ENCODE results near the gene TMTC1. TPM values are rescaled to one million over a fixed set of nuclear protein-coding genes. Genes with fewer than 3 reads are reported as not detected.

The TMTC1 gene
- total and polyA plus RNA-seq, 9 of the 15 experiments (the other 6 are each of a cell fraction or from before 2014, with no cell fraction given), result under 0.01 to 0.18 (median 0.06) TPM; not detected in 2

GRCh38 chr12:29627221-29627620, 156.5 kb downstream of the TMTC1 start:
- no peak for FAIRE-seq

More at GRCh38 chr12:29627221-29627620, 156.5 kb downstream of the TMTC1 start:
- no peaks in the 10 kb centered on the region for H3K79me2 ChIP-seq (ENCODE audit: control insufficient read depth, insufficient read depth, low read length)
- ChIA-PET POLR2A (interaction anchor here (0.6 kb wide), 1 partner anchor 21 kb away, joined by 3 read pairs; no protein-coding TSS in a partner anchor), CTCF (ENCODE audit: low intra/inter-chr PET ratio) (no interaction called here)
- no peak overlapping the region for H2AFZ ChIP-seq (ENCODE audit: low read depth, low read length)
- H3K27ac ChIP-seq (ENCODE audit: extremely low read depth, low read depth, low read length), result no peak overlapping the region
- ATAC-seq (no peak), DNase-seq (ENCODE audit: extremely low read depth in 1 of 4, low spot score in 3 of 4) (no peak)
- intact Hi-C loops (cut with micrococcal nuclease) (no loop called here), in situ Hi-C loops (cut with MboI) (no loop called here)
- no peak for TF ChIP-seq USF1 (CRISPR knock-in tag; IDR thresholded peaks at IDR 0.05)
- TF ChIP-seq AFF4 (CRISPR knock-in tag; IDR thresholded peaks at IDR 0.05), result no peak
- TF ChIP-seq ZNF253 (CRISPR knock-in tag; conservative IDR thresholded peaks at IDR 0.05), result no peak
- no peak overlapping the region for H3K4me3 ChIP-seq
- no peaks in the 10 kb centered on the region for H3K4me1 ChIP-seq (replicated peaks in 1 of 2; ENCODE audit: control insufficient read depth in 2 of 2, insufficient read depth in 2 of 2, low read length in 2 of 2)
- no peak overlapping the region for H3K4me2 ChIP-seq (ENCODE audit: insufficient read depth, low read length)
- no peaks in the 10 kb centered on the region for H3K9me3 ChIP-seq (replicated peaks; ENCODE audit: control insufficient read depth, insufficient read depth, low read depth, low read length)
- H3K36me3 ChIP-seq (ENCODE audit: control insufficient read depth, insufficient read depth, low read length), result no peaks in the 10 kb centered on the region
- WGBS (ENCODE audit: insufficient coverage, low coverage, missing lambda C conversion rate), result 4% methylated on average over 1 of the region's 1 CpG
- no peak overlapping the region for H3K9ac ChIP-seq (ENCODE audit: insufficient read depth in 1 of 2, low read depth in 2 of 2, low read length in 2 of 2)
- no peaks in the 10 kb centered on the region for H3K27me3 ChIP-seq (ENCODE audit: control insufficient read depth in 2 of 2, insufficient read depth in 2 of 2, low read length in 2 of 2)
- no TSS peak for BruUV-seq (replicated peaks)
- no peaks in the 10 kb centered on the region for H3K9me1 ChIP-seq (ENCODE audit: control insufficient read depth, insufficient read depth, low read length)
- no peaks in the 10 kb centered on the region for H4K20me1 ChIP-seq (replicated peaks; ENCODE audit: control insufficient read depth, insufficient read depth, low read length)

All from K562 (cell line).